ENCODE measurements around the gene CEL.

CEL gene

DNA sequence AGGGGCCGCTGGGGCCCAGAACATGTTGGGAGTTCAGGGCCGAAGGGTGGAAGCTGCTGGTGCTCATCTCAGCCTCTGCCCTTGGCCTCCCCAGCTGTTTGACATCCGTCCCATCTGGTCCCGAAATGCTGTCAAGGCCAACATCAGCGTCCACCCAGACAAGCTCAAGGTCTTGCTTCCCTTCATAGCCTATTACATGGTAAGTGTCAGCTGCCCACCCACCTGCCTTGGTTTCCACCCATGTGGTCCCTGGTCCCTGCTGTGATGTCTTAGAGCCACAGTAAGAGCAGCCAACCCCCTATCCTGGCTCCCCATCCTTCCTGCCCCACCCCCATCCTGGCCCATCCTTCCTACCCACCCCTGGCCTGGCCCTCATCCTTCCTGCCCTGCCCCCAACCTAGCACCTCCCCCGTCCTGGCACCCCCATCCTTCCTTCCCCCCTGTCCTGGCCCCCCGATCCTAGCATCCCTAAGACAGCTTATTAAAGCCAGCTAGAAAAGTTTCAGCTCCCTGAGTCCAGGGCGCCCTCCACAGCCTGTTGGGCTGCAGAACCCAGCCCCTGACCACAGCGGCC lies 9.7 kb upstream of the CEL start:
- H3K4me3 ChIP-seq (ENCODE audit: low read depth, low read length) = no peak overlapping the region
- DNase-seq (ENCODE audit: low read depth) = no peak
- TF ChIP-seq, protein P1, sequence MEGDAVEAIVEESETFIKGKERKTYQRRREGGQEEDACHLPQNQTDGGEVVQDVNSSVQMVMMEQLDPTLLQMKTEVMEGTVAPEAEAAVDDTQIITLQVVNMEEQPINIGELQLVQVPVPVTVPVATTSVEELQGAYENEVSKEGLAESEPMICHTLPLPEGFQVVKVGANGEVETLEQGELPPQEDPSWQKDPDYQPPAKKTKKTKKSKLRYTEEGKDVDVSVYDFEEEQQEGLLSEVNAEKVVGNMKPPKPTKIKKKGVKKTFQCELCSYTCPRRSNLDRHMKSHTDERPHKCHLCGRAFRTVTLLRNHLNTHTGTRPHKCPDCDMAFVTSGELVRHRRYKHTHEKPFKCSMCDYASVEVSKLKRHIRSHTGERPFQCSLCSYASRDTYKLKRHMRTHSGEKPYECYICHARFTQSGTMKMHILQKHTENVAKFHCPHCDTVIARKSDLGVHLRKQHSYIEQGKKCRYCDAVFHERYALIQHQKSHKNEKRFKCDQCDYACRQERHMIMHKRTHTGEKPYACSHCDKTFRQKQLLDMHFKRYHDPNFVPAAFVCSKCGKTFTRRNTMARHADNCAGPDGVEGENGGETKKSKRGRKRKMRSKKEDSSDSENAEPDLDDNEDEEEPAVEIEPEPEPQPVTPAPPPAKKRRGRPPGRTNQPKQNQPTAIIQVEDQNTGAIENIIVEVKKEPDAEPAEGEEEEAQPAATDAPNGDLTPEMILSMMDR (IDR thresholded peaks at IDR 0.05; ENCODE audit: control insufficient read depth, extremely low read depth, insufficient read depth) = no peak

DNA sequence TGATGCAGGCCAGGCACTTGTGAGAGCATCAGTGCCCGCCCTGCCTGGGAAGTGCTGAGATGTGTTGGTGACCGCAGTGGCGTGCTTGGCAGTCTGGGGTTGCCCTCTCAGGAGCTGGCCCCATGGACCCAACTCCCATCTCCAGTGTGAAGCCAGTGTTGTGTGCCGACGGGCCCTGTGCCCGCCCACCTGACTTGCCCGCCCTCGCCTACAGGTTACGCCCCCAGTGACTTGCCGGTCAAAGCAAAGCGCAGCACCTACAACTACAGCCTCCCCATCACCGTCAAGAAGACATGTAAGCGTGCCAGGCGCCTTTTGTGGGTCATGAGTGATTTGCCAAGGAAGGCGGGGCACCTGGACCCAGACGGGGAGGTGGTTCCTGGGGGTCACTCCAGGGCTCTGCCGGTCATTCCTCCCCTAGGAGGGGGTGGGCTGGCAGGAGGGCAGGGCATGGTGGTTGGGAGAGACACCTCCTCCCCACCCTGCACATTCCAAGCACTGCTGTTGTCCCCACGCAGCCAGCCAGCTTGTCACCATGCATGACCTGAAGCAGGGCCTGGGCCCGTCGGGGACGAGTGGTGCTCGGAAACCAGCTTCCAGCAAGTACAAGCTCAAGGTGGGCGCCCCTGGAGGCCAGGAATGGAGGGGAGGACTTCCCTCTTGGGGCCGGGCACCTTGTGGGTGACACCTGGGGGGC lies 7.4 kb upstream of the CEL start:
- H3K4me3 ChIP-seq (ENCODE audit: low read depth, low read length) = no peak overlapping the region
- no peak for DNase-seq (ENCODE audit: low read depth)
- TF ChIP-seq, protein P1 (IDR thresholded peaks at IDR 0.05; ENCODE audit: control insufficient read depth, extremely low read depth, insufficient read depth) = no peak

DNA sequence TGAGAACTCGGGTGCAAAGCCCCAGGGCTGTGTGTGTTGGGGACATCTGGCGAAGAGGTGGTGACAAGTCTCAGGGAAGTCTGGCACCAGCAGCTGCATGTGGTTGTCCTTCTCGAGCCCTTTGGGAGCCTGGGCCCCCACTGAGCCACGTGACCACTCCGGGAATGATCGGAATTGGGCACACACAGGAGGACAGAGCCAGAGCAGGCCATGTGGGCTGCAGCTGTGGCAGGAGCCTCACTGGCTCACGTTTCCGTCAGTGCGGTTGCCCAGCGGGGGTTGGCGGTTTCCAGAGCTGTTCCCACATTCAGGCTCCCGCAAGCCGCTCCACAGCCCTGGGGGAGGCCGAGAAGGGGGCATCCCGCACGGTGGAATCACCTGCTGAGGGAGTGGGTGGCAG lies 6.8 kb upstream of the CEL start:
- H3K4me3 ChIP-seq (ENCODE audit: low read depth, low read length) = no peak overlapping the region
- DNase-seq (ENCODE audit: low read depth) = no peak
- TF ChIP-seq, protein P1 (IDR thresholded peaks at IDR 0.05; ENCODE audit: control insufficient read depth, extremely low read depth, insufficient read depth) = no peak

DNA sequence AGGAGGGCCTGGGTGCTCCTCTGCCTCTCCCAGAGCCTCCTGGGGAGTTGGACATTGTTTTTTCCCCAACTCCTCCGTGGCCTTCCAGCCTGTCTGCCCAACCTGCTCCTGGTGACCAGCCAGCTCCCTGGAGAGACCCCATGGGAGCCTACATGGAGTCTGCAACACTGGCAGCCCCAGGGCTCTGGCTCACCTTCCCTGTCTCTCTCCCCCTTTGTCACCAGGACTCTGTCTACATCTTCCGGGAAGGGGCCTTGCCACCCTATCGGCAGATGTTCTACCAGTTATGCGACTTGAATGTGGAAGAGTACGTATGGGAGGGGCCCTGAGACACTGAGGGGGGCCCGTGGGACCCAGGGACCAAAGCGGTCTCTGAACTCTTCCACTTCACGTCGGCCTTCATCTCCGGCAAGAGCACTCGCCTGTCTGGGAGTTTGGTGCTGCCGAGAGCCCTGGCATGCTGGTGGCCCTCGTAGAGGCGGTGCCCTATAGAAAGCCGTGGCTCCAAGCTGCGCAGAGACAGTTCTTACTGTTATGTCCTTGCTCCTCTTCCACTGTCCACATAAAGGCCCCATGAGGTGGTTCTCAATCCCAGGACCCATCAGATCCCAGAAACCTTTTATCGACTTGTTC lies 5.9 kb upstream of the CEL start:
- H3K4me3 ChIP-seq (ENCODE audit: low read depth, low read length) = no peak overlapping the region
- TF ChIP-seq, protein P1 (IDR thresholded peaks at IDR 0.05; ENCODE audit: control insufficient read depth, extremely low read depth, insufficient read depth) = no peak
- DNase-seq (ENCODE audit: low read depth) = no peak

DNA sequence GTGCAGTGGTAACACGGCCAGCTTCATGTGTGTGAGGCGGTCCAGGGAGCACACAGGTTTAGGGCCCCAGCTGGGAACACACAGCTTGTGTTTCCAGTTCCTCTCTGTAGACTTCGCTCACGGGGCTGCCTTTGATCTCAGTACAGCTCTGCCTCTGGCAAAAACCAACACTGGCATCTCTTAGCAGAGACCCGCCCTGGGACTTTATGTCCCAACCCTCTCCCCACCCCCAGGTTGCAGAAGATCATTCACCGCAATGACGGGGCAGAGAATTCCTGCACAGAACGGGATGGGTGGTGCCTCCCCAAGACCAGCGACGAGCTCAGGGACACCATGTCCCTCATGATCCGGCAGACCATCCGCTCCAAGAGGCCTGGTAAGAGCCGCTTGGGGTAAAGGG lies 5.2 kb upstream of the CEL start:
- TF ChIP-seq, protein P1 (IDR thresholded peaks at IDR 0.05; ENCODE audit: control insufficient read depth, extremely low read depth, insufficient read depth) = no peak
- H3K4me3 ChIP-seq (ENCODE audit: low read depth, low read length) = no peak overlapping the region
- no peak for DNase-seq (ENCODE audit: low read depth)

DNA sequence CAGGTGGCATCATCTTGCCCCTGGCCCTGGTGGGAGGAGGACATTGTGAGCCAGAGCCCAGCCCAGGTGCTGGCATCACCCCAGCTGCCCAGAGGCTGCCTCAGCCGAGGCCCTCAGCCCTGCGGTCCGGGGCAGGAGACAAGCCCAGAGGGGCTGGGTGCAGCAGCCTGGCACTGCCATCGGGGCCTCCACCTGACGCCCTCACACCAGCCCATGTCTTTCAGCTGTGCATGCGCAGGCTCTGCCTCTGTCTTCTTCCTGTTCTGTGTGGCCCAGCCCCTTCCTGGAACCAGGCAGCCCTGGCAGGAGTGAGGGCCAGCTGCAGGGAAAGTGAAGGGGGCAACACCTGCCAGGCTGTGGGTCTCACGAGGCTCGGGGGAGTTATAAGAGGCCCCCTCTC lies 4.8 kb upstream of the CEL start:
- DNase-seq (ENCODE audit: low read depth) = no peak
- TF ChIP-seq, protein P1 (IDR thresholded peaks at IDR 0.05; ENCODE audit: control insufficient read depth, extremely low read depth, insufficient read depth) = no peak
- H3K4me3 ChIP-seq (ENCODE audit: low read depth, low read length) = no peak overlapping the region

Data from LNCaP clone FGC (cell line).